COLO668 (cell line): ENCODE measurements around the gene SULT1B1.
A peak's percentile ranks its signal among the peaks of the same experiment; 100 is the strongest.
"Not testable (repeated sequence)": the region's sequence is repeated elsewhere in the genome, so short reads cannot be mapped to it uniquely, and the experiment has no call there.

Source experiments
- DNase-seq: peaks from one replicate; lab custom pipeline; 2025; ENCODE audit not compliant: unreplicated experiment; lab: John Stamatoyannopoulos, UW

The SULT1B1 gene

DNA sequence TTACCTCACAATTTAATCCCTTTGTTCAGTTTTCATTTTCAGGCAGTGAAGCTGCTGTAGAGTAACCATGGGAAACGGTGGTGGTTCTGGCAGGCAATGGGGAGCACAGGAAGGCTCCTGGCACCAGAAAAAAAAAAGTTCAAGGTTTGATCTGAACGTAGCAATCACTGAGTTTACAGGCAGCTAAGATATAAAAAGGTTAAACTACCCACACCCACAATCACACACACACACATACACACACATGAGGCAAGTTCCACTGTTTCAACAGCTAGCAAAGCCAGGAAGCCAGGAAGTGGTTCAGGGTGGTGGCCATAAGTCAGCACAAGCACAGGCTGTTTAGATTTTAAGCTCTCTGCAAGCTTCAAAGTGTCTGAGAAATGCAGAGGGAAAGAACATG is at the start of gene SULT1B1:
Gene SULT1B1 (minus strand): TSS at position 166 of the 400 bp plus-strand sequence. CDS start 5,403 bp downstream, outside the sequence.
- DNase-seq: no peak

DNA sequence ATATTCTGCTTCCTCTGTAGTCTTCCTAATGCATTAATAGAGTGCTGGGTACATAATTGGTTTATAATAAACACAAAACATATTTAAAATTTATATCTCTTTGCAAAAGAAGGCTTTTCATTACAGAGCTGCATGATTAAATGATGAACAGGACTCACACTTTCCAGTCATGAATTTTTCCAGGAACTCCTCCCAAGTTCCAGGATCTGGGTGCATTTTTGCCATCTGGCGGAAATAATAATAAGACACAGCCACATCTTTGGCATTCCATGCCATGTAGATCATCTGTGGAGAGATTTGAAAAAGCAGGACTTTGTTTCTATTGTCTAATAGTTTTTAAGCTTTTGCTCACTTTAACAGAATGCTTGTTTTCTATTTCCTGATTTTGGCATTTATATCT is 40.2 kb upstream of the SULT1B1 start:
- DNase-seq: no peak

DNA sequence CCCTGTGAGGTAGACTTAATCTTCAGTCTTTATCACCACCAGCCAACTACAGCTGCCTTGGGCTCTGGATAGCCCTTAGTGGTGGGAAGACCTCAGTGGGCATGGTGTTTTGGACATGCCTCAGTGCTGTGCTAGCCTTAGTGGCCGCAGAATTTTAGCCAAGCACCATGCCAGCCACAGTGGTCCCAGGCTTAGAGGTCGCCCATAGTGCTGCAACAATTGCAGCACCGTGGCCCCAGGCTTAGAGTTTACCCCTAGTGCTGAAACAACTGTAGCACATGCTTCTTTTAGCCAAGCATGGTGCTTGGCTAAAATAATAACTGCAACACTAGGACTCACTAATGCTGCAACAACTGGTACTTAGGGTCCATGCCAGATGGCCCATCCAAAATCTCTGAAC is 38.9 kb upstream of the SULT1B1 start:
- no peak for DNase-seq

DNA sequence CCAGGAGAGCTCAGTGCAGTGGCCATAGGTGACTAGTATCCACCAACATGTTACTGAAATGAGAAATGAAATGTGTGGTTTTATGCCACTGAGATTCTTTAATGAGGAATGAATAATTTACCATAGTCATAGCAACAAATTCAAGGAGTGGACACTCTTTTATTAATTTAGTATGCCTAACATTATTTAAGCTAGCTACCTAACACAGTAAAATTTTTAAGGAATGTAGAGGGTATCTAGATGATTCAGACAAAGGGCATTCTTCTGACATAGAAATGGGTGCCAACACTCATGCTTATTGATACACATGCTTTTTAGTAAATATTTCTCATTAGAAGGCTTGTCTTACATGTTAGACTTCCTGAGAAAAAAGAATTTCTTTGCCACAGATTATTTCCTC is 33.3 kb upstream of the SULT1B1 start:
- no peak for DNase-seq

DNA sequence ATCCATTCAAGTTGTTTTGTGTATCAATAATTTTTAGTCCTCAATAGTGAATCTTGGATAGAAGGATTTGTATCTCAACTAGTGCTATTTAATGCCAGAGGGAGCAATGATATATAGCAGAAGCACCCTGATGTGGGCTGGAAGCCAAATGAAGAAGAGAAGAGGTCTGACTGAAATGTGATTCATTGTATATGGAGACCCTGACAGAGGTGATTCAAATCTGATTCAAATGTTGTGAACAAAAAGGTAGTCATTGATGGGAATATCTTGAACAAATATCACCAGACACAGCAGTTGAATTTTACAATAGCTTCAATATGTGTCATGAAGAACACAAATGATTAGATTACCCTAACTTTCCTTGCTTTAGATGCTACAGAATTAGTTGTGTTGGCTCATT is 27.5 kb upstream of the SULT1B1 start:
- DNase-seq: no peak

DNA sequence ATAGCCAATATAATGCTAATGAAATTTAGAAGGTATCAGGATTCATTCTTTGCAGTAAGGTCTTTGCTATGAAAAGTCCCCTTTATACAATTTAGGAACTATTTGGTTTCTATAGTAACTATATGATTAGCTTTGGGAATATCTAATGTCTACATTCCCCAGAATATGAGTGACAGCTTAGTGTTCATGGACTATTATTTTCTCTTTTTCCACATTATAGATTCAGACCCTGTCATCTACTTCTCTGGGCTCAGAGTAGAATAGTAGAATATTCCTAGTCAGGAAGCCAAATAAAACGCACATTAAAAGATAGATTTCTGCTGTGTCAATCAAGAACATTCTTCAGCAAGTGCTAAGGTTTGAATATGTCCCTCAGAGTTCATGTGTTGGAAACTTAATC is 26.1 kb upstream of the SULT1B1 start:
- no peak for DNase-seq

DNA sequence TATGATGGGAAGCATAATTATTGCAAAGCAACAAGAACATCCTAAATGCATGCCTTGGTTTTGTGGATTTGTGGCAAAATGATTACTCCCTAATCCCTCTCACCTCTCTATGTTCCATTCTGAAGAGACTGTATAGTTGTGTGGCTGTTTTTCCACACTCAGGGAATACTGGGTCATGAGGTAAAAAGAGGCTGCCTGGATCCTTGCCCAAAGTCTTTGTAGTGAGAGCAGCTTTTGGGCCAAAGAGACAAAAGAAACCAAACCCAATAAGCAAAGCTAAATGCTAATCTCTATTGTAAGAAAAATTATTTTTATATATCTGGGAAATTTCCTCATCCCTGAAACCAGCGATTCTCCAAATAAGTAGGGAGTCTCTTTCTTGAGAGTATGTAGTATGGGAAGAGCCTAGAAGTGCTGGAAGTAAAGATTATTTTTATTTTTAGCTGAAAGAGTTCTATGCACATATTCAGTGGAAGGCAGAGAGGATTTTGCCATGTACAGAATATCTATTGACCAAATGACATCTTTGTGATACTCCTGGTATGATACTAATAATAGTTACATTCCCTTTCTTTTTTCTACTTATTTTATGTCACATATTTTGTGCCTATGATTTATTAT is 24.9 kb upstream of the SULT1B1 start:
- no peak for DNase-seq

DNA sequence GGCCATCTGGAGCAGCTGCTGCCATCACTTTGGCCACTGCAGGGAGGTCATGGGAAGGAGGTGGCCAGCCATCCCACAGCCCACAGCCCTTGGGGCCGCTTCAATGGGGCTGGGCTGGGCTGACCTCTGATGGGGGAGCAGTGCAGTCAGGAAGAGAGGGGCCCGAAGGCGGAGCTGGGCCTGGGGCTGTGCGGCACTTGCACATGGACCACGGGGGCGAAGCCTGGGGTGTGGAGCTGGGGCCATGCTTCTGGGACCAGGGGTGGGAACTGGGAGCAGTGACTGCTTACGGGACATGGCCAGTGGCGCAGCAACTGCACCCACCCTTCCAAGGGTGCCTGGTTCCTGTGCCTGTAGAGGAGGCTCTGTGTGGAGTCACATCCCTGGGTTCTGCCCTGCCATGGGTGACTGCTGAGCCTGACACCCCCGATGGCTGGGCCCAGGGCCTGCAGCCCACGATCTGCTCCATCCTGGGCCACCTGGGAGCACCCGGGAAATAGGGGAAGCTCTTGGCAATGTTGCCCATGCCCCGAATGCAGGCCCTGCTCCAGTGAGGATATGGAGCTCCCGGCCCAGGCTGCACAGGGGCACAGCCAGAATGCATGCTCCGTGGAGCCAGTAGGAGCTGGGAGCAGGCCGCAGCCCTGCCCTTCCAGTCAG is 22.4 kb upstream of the SULT1B1 start:
- DNase-seq: no peak

DNA sequence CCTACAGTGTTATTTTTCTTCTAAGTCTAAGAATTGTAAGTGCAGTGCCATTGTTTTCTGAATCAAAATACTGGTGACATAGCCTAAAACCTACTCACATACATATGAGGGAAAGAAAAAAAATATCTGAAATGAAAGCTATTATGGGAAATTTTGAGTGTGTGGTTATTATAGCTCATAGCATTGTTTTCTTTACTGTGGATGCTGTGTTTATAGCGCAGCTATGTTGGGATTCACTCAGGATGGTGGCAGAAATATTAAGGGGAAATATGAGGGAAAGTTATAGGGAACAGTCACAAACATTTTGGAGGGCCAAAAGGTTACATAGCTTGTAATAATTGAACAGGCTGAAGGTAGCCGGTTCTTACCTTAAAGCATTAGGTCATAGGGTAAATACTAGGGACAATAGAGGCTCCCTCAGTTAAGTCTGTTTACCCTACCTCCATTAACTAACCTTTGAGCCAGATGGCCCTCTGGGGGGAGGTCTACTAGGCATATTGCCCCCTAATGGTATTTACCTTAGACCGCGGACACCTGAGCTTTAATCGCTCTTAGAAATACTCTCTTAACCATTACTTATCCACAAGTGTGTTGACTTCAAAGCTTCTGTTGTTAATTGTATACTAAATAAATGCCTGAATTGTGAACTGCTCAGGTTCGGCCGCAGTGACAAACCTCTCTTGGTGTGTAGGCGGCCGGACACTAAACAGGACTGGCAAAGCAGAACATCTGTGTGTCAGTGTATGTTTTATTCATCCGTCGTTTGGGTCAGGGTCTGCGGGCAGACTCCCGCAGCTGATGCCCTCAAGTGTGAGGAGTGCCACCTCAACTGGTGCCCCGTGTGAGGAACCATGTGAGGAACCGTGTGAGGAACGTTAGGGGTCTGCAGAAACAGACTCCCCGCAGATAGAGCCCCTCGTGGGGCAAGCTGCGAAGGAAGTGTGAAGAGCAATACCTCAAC is 21.3 kb upstream of the SULT1B1 start:
- DNase-seq: peak; percentile 79

DNA sequence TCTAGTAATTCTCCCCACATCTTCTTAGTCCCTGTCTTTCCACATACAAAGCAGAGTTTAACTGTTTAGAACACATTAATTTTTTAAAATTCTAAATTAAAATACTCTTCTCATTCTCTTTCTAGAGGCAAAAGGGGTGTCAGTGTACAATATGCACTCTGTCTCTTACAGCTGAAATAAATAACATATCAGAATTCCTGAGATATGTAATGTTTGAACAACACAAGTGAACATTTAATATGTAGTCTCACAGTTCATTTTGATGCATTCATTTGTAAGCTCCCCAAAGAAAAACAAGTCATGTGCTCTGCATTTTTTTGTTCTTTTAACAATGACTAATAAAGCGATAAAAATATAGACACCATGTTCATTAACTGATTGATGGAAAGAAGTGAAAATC is 19.7 kb upstream of the SULT1B1 start:
- no peak for DNase-seq

DNA sequence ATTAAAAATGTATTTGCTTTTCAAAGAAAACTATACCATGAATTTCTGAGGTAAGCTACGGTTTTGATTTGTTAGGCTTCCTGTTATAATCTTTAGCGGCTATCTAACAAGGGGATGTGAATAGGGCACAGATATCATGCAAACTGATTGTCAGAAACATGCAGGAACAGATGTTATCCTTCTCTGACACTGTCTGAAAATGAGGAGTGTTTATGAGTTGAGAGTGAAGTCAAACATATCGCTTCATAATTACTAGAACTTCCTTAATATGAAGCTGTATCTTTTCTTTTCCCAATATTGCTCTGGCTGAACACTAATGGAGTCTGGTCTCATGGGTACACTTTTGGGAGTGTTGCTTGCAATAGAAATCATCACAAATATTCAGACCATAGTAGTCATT is 16.3 kb upstream of the SULT1B1 start:
- DNase-seq: no peak

DNA sequence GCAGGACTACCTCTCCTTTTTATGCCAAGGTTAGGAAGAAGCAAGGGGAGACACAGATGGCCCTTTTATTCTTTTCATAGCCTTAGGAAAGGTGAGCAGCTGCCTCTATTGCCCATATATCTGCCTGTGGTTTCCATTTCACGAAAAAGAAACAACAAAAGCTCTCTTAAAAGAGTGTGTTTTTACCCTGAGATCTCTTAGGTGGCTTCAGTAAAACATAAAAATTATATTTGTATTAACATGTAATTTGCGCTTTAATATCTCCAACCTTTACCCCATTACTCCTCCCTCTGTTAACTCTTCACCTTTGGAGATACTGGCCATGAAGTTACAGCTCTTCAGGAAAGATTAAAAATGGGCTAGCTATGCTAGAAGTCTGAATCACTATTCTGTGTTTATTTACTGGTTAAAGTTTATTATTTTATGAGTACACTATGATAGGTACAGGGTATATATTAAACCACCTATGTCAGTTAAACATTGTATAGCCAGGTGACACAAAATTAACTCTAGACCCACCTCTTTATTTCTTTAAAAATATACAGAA is 15.0 kb upstream of the SULT1B1 start:
- DNase-seq: no peak

DNA sequence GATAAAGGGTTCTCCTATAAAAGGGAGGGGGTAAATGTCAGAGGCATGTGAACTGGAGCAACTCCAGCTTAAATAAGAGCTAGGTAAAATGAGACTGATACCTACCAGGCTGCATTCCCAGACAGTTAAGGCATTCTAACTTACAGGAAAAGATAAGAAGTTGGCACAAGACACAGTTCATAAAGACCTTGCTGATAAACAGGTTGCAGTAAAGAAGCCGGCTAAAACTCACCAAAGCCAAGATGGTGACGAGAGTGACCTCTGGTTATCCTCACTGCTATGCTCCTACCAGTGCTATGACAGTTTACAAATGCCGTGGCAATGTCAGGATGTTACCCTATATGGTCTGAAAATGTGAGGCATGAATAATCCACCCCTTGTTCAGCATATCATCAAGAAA is 13.1 kb upstream of the SULT1B1 start:
- DNase-seq: no peak

DNA sequence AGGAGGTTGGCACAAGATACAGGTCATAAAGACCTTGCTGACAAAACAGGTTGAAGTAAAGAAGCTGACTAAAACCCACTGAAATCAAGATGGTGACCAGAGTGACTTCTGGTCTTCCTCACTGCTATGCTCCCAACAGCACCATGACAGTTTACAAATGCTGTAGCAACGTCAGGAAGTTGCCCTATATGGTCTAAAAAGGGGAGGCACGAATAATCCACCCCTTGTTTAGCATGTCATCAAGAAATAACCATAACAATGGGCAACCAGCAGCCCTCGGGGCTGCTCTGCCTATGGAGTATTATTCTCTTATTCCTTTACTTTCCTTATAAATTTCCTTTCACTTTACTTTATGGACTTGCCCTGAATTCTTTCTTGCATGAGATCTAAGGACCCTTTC is 8.1 kb upstream of the SULT1B1 start:
- not testable (repeated sequence) for DNase-seq

DNA sequence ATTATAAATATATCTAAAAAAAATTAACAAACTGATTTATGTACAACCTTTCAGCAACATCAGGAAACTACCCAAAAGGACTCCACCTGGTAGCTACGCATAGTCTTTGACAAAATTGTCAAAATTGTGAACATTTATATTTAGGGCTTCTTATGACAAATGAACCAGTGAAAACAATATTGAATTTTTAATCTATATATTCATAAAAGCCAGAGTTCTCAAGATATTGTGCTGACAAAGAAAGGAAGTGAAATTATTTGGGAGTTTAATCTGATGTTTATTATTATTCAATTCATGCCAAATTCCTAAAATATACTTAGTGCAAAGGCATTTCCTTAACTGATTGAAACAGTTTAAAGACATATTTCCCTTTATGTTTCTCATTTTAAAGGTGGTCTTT is 5.3 kb upstream of the SULT1B1 start:
- DNase-seq: no peak

DNA sequence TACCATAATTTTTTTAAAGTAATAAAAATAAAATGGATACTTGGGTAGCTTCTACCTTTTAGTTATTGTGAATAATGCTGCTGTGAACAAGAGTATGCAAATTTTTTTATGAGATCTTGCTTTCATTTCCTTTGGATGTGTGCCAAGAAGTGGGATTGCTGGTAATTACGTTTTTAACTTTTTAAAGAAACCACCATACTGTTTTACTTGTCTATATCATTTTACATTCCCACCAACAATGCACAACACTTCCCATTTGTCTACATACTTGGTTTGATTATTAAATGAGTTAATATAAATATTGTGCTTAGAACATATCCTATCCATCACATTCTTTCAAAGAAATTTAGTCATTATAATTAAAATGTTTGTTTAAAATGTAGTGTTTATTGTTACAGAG is 3.9 kb upstream of the SULT1B1 start:
- DNase-seq: no peak

DNA sequence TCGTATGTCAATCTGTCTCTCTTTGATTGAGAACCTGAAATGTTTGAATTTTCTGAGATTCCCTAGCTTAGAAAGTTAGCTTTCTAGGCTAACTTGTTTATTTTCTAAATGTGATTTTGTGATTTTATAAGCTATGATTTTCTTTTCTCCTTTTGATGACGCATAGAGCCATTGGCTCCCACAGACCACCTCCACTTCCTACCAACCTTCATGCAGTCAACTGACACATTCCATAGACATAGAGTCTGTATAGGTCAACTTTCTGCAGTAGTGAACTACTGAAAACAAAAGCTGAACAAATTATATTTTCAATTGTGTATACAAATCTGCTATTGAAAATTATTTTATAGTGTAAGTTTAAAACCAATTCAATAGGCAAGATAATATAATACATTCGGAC is 2.8 kb upstream of the SULT1B1 start:
- DNase-seq: no peak

DNA sequence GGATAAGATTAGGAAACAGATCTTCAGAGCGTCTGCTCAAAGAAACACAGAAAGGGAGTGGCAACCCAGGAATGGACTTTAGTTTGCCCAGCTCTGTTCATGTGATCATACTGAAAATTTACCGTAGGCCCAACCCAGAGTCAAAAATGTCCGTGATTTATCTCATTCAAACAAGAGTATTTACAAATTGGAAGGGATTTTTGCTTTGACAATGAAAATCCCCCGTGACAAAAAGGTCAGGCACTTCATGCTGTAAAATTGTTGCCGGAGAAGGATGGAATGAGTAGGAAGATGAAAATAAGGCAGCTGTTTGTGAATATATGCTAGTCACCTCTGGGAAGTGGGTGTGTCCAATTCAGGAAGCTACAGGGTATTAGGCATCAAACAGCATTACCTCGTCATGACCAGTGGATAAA is 1.2 kb downstream of the SULT1B1 start:
- DNase-seq: no peak

DNA sequence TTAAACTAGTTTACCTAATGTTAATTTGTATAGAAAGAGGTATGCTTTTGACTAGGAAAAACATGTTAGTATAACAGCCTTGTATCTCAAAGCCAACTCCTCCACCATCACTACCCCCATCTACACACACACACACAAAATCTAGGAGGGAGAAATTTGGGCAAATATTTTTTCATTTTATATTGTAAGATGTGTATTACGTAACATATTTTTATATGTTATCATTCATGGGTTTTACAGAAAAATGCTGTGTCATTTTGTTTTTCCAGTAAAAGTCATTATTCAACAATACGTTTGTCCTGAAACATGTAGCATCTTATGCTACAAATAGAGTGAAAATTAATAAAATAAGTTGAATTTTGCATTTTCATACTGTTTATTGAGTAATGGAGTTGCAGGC is 3.0 kb downstream of the SULT1B1 start:
- DNase-seq: no peak

DNA sequence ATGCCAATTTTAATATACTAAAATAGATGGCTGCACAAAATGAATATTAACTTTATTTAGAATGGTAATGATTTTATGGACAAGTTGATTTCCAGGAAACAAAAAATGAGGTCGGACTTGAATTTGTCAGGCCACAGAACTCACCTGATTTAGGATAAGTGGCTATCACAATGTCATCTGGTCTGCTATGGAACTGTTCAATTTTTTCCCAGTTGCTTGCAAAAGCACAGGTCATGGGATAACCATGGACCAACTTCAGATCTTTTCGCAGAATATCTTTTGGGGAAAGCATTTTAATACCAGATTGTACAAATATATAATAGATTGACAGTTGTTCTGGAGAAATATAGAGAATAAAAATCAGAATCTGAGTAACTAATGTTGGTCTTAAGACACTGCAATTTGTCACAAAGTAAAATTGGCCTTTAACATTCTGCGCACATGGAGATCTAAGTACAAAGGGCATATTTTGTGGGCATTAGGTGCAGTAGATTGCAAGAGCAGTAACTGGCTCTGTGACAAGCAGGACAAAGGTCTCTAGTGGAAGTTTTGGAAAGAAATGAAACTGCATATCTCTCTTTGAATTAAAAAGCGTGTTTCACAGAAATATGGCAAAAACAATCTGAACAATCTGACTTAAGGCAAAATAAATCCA is 5.4 kb downstream of the SULT1B1 start:
- DNase-seq: no peak

DNA sequence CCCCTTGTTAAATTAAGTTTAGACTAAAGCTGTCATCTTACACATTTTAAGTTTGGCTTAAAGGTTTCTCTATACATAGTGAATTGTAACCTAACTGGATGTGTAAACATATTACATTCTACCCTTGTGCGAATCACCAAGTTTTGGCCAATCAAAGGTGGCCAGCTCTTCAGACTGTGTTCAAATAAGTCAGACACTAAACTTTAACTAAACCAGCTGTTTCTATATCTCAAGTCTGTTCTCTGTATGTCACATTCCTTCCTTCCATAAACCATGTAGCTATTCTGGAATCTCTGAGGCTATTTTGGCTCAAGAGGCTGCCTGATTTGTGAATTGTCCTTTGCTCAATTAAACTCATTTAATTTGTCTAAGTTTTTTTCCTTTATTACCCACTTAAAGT is 6.7 kb downstream of the SULT1B1 start:
- DNase-seq: no peak
